Aorta (tissue), 5 donors: ENCODE results near the gene FBXO31. TPM values are rescaled to one million over a fixed set of nuclear protein-coding genes. Genes with fewer than 3 reads are reported as not detected.
"Not testable (repeated sequence)": the region's sequence is repeated elsewhere in the genome, so short reads cannot be mapped to it uniquely, and the experiment has no call there.

Experiments
- ATAC-seq: fragments of 200-7000 bp; cut with Tn5 transposase; one replicate; pipeline ENCODE4 v1.9.1; 2022; ENCODE audit warnings: moderate library complexity; ENCODE audit not compliant: low FRiP score
- DNase-seq, 2 donors: peaks; one replicate each; pipeline ENCODE4 v3.0.0-alpha.2; 2020
- H3K27ac ChIP-seq, 2 donors: one replicate each; pipeline ENCODE4 v1.5.1; 2013; ENCODE audit warnings: low read length in 2 of 2, mild to moderate bottlenecking in 2 of 2, moderate library complexity in 2 of 2, control low read depth in 1 of 2, inconsistent platforms in 1 of 2, low read depth in 1 of 2
- H3K27me3 ChIP-seq, 2 donors: one replicate each; pipeline ENCODE4 v1.6.1; 2013; ENCODE audit warnings: control low read depth in 1 of 2, low read length in 1 of 2, mild to moderate bottlenecking in 1 of 2, moderate library complexity in 1 of 2; ENCODE audit not compliant: insufficient read depth in 2 of 2, control insufficient read depth in 1 of 2
- H3K36me3 ChIP-seq, 2 donors: one replicate each; pipeline ENCODE4 v1.6.1; 2013; ENCODE audit warnings: control low read depth in 1 of 2, low read length in 1 of 2, mild to moderate bottlenecking in 1 of 2; ENCODE audit not compliant: insufficient read depth in 2 of 2, control insufficient read depth in 1 of 2
- H3K4me1 ChIP-seq, 2 donors: one replicate each; pipeline ENCODE4 v1.6.1; 2013; ENCODE audit warnings: low read length in 2 of 2, control low read depth in 1 of 2, mild to moderate bottlenecking in 1 of 2, moderate library complexity in 1 of 2; ENCODE audit not compliant: insufficient read depth in 2 of 2, control insufficient read depth in 1 of 2
- H3K4me3 ChIP-seq, 2 donors: one replicate each; pipeline ENCODE4 v1.5.1; 2013; ENCODE audit warnings: low read length in 2 of 2, control low read depth in 1 of 2, mild to moderate bottlenecking in 1 of 2
- H3K9me3 ChIP-seq: one replicate; pipeline ENCODE4 v1.6.1; 2013; ENCODE audit warnings: mild to moderate bottlenecking, low read length; ENCODE audit not compliant: control insufficient read depth
- WGBS, 2 donors: extraction: QIAGEN DNeasy Blood & Tissue Kit; methylation state at CpG; one replicate each; pipeline ENCODE4 v1.1.7; 2013; 5-methylcytosine and 5-hydroxymethylcytosine counted together
- intact Hi-C, 2 donors: fragments of 100-400 bp; cut with DNase I; formaldehyde crosslinking; loops; one replicate each; pipeline versions ENCODE4 v1.14.2 to v1.15.0; 2022
- polyA plus RNA-seq, 2 donors: library from polyadenylated mRNA; stranded (reverse); fragments of 200-250 nt; gene quantifications; one replicate each; pipeline ENCODE4 v1.2.3, GENCODE V29; 2013
- total RNA-seq, 2 donors: library from RNA; stranded (reverse); fragmentation: NEBNext Ultra II Directional; extraction: Animal tissue kit (Norgen Biotek cat#: 25700); gene quantifications; one replicate each; pipeline ENCODE4 v1.2.1, GENCODE V29; 2021
- donor health status: healthy with polysubstance abuse.
- donor health status: Bipolar disorder and iron deficiency.
- donor health status: DM: no; HTN: no; CAD: no.
- donor health status: DM: no; HTN: no; CAD: no.
- donor health status: DM: yes; HTN: yes; CAD: no.

Gene FBXO31
- total and polyA plus RNA-seq, 4 donors = 6.0 to 57.9 (median 41.1) TPM

- H3K27me3 ChIP-seq = no peaks in the 10 kb centered on the region
- intact Hi-C loops = no loop called here
- no peaks in the 10 kb centered on the region for H3K4me1 ChIP-seq
- H3K9me3 ChIP-seq = no peaks in the 10 kb centered on the region
- H3K27ac ChIP-seq = no peak overlapping the region
- no peak for ATAC-seq
- DNase-seq = no peak
- peaks cover 0 to 1% of the 10 kb centered on the region in 2 donors for H3K36me3 ChIP-seq
- H3K4me3 ChIP-seq = no peak overlapping the region
- WGBS, 2 donors = 22 to 24% methylated on average over 17 of the region's 17 CpGs
Observed at GRCh38 chr16:87363771-87364455, 19.7 kb downstream of the FBXO31 start.

- H3K27ac ChIP-seq, H3K4me1 ChIP-seq, H3K27me3 ChIP-seq, ATAC-seq, intact Hi-C loops, H3K4me3 ChIP-seq, H3K9me3 ChIP-seq, H3K36me3 ChIP-seq, DNase-seq: not testable (repeated sequence)
- 90 to 91% methylated on average over 13 of the region's 13 CpGs for WGBS, 2 donors
Observed at GRCh38 chr16:87362828-87363559, 20.6 kb downstream of the FBXO31 start.

GRCh38 chr16:87361916-87362619 lies 21.5 kb downstream of the FBXO31 start:
- WGBS, 2 donors = 95 to 98% methylated on average over 8 of the region's 8 CpGs
- intact Hi-C loops = no loop called here
- DNase-seq (no peak), ATAC-seq (no peak)
- no peaks in the 10 kb centered on the region for H3K27me3 ChIP-seq
- H3K9me3 ChIP-seq = no peaks in the 10 kb centered on the region
- H3K4me1 ChIP-seq = no peaks in the 10 kb centered on the region
- peaks cover 0 to 4% of the 10 kb centered on the region in 2 donors for H3K36me3 ChIP-seq
- no peak overlapping the region for H3K4me3 ChIP-seq
- H3K27ac ChIP-seq = no peak overlapping the region

GRCh38 chr16:87360862-87361610 lies 22.5 kb downstream of the FBXO31 start:
- no peaks in the 10 kb centered on the region for H3K27me3 ChIP-seq
- no peaks in the 10 kb centered on the region for H3K9me3 ChIP-seq
- DNase-seq = no peak
- H3K4me1 ChIP-seq = no peaks in the 10 kb centered on the region
- intact Hi-C loops = no loop called here
- no peak overlapping the region for H3K27ac ChIP-seq
- no peak for ATAC-seq
- WGBS, 2 donors = 97 to 98% methylated on average over 16 of the region's 16 CpGs
- no peak overlapping the region for H3K4me3 ChIP-seq
- peaks cover 0 to 4% of the 10 kb centered on the region in 2 donors for H3K36me3 ChIP-seq

- H3K27ac ChIP-seq = no peak overlapping the region
- H3K9me3 ChIP-seq = no peaks in the 10 kb centered on the region
- intact Hi-C loops = no loop called here
- H3K4me3 ChIP-seq = no peak overlapping the region
- WGBS, 2 donors = 94 to 96% methylated on average over 7 of the region's 7 CpGs
- ATAC-seq (no peak), DNase-seq (no peak)
- H3K36me3 ChIP-seq = peaks cover 0 to 4% of the 10 kb centered on the region in 2 donors
- H3K27me3 ChIP-seq = no peaks in the 10 kb centered on the region
- H3K4me1 ChIP-seq = no peaks in the 10 kb centered on the region
Observed at GRCh38 chr16:87359121-87359520, 24.5 kb downstream of the FBXO31 start.

- Histone ChIP-seq H3K4me3 (no peak overlapping the region), H3K9me3 (no peaks in the 10 kb centered on the region), H3K4me1 (no peaks in the 10 kb centered on the region), H3K36me3 (peaks cover 0 to 4% of the 10 kb centered on the region in 2 donors), H3K27me3 (no peaks in the 10 kb centered on the region), H3K27ac (no peak overlapping the region)
- no peak for DNase-seq
- 81% methylated on average over 9 of the region's 9 CpGs for WGBS, 2 donors
- intact Hi-C loops = no loop called here
- ATAC-seq = no peak
Observed at GRCh38 chr16:87358696-87359095, 24.9 kb downstream of the FBXO31 start.

GRCh38 chr16:87358250-87358649 lies 25.3 kb downstream of the FBXO31 start:
- Histone ChIP-seq H3K27me3 (no peaks in the 10 kb centered on the region), H3K36me3 (peaks cover 0 to 4% of the 10 kb centered on the region in 2 donors), H3K4me1 (no peaks in the 10 kb centered on the region), H3K9me3 (no peaks in the 10 kb centered on the region), H3K27ac (no peak overlapping the region), H3K4me3 (no peak overlapping the region)
- intact Hi-C loops = no loop called here
- 90 to 91% methylated on average over 17 of the region's 17 CpGs for WGBS, 2 donors
- DNase-seq = no peak
- no peak for ATAC-seq

- no peak overlapping the region for H3K4me3 ChIP-seq
- DNase-seq = no peak
- H3K27ac ChIP-seq = no peak overlapping the region
- H3K36me3 ChIP-seq = peaks cover 0 to 4% of the 10 kb centered on the region in 2 donors
- H3K4me1 ChIP-seq = no peaks in the 10 kb centered on the region
- no peaks in the 10 kb centered on the region for H3K9me3 ChIP-seq
- no peaks in the 10 kb centered on the region for H3K27me3 ChIP-seq
- WGBS, 2 donors = 88 to 90% methylated on average over 8 of the region's 8 CpGs
- no peak for ATAC-seq
- intact Hi-C loops = no loop called here
Observed at GRCh38 chr16:87356491-87356853, 27.1 kb downstream of the FBXO31 start.
